Large intestine (tissue), 3 donors: Measurements from ENCODE around the gene PPP1R3A. TPM values are rescaled to one million over a fixed set of nuclear protein-coding genes. Genes with fewer than 3 reads are reported as not detected.

Experiments
- DNase-seq, 2 donors: peaks; one replicate each; pipeline versions ENCODE4 v3.0.0 to v3.0.0-alpha.2; 2013
- H3K27ac ChIP-seq: one replicate; pipeline ENCODE4 v1.5.1; 2013; ENCODE audit warnings: low read length
- H3K27me3 ChIP-seq: 2 replicates; pipeline ENCODE4 v1.6.1; 2013; ENCODE audit warnings: low read length; ENCODE audit not compliant: control insufficient read depth, insufficient read depth
- H3K36me3 ChIP-seq: 2 replicates; pipeline ENCODE4 v1.6.1; 2013; ENCODE audit warnings: low read length; ENCODE audit not compliant: control insufficient read depth, insufficient read depth
- H3K4me1 ChIP-seq: one replicate; pipeline ENCODE4 v1.6.1; 2013; ENCODE audit warnings: low read length; ENCODE audit not compliant: control insufficient read depth, insufficient read depth
- H3K4me3 ChIP-seq: one replicate; pipeline ENCODE4 v1.5.1; 2013; ENCODE audit warnings: low read length
- H3K9me3 ChIP-seq: one replicate; pipeline ENCODE4 v1.6.1; 2013; ENCODE audit warnings: mild to moderate bottlenecking, low read depth, low read length, moderate library complexity; ENCODE audit not compliant: control insufficient read depth
- WGBS: methylation state at CpG from one replicate; pipeline ENCODE4 v1.1.5; 2013; ENCODE audit warnings: low lambda C conversion rate; ENCODE audit not compliant: insufficient coverage; 5-methylcytosine and 5-hydroxymethylcytosine counted together
- polyA plus RNA-seq: library from polyadenylated mRNA; unstranded; fragments of 120-200 nt; gene quantifications from one replicate; pipeline ENCODE4 v1.2.1, GENCODE V29; 2013

The PPP1R3A gene
- polyA plus RNA-seq, 1 donor: 0.03 TPM

DNA sequence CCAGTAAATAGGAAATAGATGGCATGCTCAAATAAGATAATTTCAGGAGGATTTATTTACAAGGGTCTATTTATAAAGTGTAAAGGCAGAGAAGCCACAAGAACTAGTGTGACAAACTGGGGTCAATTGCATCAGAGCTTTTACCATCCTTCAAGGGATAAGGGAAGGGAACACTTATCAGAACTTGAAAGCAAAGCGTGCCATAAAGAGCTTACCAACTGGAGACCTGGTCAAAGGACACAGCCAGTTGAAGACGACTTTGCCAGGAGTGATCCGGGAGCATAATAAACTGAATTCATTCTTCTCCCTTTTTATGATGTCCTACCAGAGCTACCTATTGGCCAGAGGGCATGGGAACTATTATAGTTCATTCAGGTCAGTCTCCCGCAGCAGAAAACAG is 3.2 kb upstream of the PPP1R3A start:
- WGBS: no CpG with 5 or more reads among the region's 4 CpGs
- H3K4me3 ChIP-seq: no peak overlapping the region
- no peaks in the 10 kb centered on the region for H3K27me3 ChIP-seq
- no peaks in the 10 kb centered on the region for H3K9me3 ChIP-seq
- peak overlapping the region; percentile 43 for H3K27ac ChIP-seq
- H3K4me1 ChIP-seq: peaks cover 9% of the 10 kb centered on the region
- peak; percentile 81 to 92 for DNase-seq
- no peaks in the 10 kb centered on the region for H3K36me3 ChIP-seq

DNA sequence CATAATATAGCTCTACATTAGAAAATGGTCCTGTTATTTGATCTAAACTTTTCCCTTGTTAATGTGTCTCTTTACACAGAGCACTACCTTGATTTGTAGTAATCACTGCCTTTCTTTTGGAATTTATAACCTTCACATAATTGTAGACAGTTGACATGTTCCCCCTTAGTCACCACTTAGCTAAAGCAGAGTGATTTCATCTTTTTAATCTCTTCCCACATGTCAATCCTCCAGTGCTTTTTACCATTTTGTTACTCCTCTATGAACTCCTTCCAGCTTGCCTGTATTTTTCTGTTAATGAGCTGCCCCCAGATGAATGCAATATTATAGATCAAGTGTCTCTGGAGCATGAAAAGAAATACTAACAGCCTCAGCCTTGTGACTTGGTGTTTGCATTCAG is 2.6 kb upstream of the PPP1R3A start:
- no peaks in the 10 kb centered on the region for H3K27me3 ChIP-seq
- H3K27ac ChIP-seq: peak overlapping the region; percentile 43
- no peaks in the 10 kb centered on the region for H3K9me3 ChIP-seq
- peak in 1 of 2 donors; percentile 35 for DNase-seq
- H3K4me1 ChIP-seq: peaks cover 9% of the 10 kb centered on the region
- no peak overlapping the region for H3K4me3 ChIP-seq
- H3K36me3 ChIP-seq: no peaks in the 10 kb centered on the region

DNA sequence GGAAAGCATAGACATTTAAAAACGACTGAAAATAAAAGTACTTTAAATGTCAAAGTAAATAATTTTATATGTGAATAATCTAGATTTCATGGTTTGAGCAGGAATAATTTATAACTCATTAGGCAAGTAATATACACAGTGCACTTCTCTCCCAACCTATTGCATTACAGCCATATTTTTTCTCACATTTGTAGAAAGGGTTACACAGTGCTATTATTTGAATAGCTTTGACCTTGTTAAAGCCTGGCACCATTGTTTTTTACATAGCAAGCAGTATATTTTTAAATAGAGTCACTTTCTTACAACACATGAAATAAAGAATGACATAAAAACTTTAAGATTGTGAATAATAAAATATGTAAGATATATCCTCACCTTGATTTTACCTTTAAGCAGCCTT is 969 bp downstream of the PPP1R3A start:
- H3K4me1 ChIP-seq: peaks cover 9% of the 10 kb centered on the region
- no peak for DNase-seq
- no peak overlapping the region for H3K27ac ChIP-seq
- no peak overlapping the region for H3K4me3 ChIP-seq
- H3K9me3 ChIP-seq: no peaks in the 10 kb centered on the region
- H3K36me3 ChIP-seq: no peaks in the 10 kb centered on the region
- no peaks in the 10 kb centered on the region for H3K27me3 ChIP-seq
- WGBS: 43% methylated on average over 1 of the region's 1 CpG

DNA sequence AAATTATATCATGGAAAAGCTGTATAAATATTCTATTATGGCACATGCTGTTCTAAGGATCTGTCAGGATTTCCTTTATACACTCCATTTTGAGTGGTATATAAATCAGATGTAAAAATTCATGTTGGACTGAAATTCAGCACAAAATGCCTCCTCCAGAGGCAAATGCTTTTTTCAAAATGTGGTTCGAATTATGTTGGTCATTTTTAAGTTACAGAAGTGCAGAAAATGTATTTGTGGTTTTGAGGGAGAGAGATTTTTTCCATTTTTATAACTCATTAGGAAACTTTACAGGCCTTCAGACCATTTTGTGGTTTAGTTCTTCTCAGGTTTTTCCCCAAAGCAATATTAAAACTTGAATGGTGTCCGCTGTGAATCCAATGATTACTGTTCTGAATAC is 2.9 kb downstream of the PPP1R3A start:
- H3K4me3 ChIP-seq: no peak overlapping the region
- H3K27me3 ChIP-seq: no peaks in the 10 kb centered on the region
- H3K9me3 ChIP-seq: no peaks in the 10 kb centered on the region
- WGBS: 80% methylated on average over 1 of the region's 2 CpGs
- no peaks in the 10 kb centered on the region for H3K36me3 ChIP-seq
- no peak for DNase-seq
- no peak overlapping the region for H3K27ac ChIP-seq
- H3K4me1 ChIP-seq: peaks cover 2% of the 10 kb centered on the region

DNA sequence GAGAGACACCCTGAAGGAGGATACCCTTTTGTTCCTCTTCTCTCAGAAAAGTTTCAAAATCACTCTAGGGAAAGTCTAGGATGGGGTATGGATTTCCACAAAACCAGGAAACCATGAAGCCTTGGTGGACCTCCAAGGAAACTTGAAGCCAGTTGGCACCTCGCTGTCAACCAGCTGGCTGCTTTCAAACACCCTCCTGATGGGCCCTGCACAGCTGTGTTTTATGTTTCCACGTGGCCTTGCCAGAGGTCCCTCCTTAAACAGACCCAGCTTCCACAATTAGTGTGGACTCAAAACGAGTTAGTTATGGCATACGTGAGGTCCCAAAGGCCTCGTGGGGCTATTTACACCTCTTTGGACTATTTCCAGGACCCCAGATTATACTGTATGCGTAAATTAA is 5.9 kb downstream of the PPP1R3A start:
- Histone ChIP-seq H3K27me3 (no peaks in the 10 kb centered on the region), H3K36me3 (no peaks in the 10 kb centered on the region), H3K4me3 (no peak overlapping the region), H3K4me1 (no peaks in the 10 kb centered on the region), H3K9me3 (no peaks in the 10 kb centered on the region), H3K27ac (no peak overlapping the region)
- WGBS: 60% methylated on average over 1 of the region's 6 CpGs
- DNase-seq: no peak

DNA sequence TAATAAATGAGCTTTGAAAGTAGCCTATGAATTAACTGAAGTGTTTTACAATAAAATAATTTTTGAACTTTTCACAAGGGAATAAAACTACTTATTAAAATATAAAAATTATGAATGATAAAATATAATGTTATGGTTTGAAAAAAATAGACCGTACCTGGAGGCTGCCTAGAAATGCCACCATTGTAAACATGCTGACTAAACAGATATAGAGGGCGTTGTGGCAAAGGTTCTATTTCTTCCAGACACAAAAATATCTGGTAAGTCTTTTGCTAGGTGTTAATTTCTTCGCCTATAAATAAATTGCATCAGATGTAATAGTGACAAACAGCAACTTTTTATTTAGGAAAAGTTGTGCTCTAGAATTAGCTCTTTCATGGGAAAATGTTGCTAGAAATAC is 11.2 kb downstream of the PPP1R3A start:
- DNase-seq: no peak
- 88% methylated on average over 3 of the region's 3 CpGs for WGBS
- Histone ChIP-seq H3K4me3 (no peak overlapping the region), H3K9me3 (no peaks in the 10 kb centered on the region), H3K4me1 (no peaks in the 10 kb centered on the region), H3K27ac (no peak overlapping the region), H3K36me3 (no peaks in the 10 kb centered on the region), H3K27me3 (no peaks in the 10 kb centered on the region)

DNA sequence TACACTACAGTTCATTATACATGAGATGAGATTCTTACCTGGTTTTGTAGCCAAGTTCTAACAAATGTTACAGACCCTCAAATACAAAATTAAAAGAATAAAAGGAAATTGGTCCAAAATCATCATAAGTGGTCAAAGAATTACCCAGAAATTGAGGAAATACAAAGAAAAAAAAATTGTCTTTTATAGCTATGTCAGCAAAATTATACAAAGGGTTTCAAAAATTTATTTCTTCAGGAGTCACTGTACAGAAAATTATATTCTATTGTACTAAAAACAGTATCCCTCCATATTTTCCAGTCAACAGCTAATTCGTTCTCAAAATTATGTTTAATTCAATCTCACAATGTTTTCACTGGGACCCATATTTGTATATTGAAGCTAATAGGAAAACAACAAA is 14.3 kb downstream of the PPP1R3A start:
- H3K27me3 ChIP-seq: no peaks in the 10 kb centered on the region
- H3K36me3 ChIP-seq: no peaks in the 10 kb centered on the region
- no peaks in the 10 kb centered on the region for H3K9me3 ChIP-seq
- no peak for DNase-seq
- H3K4me3 ChIP-seq: no peak overlapping the region
- no peak overlapping the region for H3K27ac ChIP-seq
- H3K4me1 ChIP-seq: no peaks in the 10 kb centered on the region
- 78% methylated on average over 1 of the region's 1 CpG for WGBS

DNA sequence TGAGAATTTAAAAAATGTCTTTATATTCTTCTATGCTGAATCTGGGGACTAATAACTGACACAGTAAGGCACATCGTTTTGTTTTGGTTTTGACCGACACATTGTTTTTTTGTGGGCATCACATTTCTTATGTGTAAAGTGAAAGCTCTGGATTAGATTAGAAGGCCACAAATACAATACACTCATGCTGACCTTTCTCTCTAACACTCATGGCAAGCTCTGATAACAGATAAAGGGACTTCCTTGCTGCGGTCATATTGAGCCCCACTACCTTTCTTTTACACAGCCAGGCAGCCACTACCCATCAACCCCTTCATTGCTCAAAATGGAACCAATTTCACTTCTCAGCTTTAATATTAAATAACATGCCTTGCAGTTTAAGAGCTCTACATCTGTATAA is 26.0 kb downstream of the PPP1R3A start:
- Histone ChIP-seq H3K36me3 (no peaks in the 10 kb centered on the region), H3K4me1 (no peaks in the 10 kb centered on the region), H3K27ac (no peak overlapping the region), H3K4me3 (no peak overlapping the region), H3K9me3 (no peaks in the 10 kb centered on the region), H3K27me3 (no peaks in the 10 kb centered on the region)
- WGBS: 17% methylated on average over 2 of the region's 3 CpGs
- DNase-seq: no peak

DNA sequence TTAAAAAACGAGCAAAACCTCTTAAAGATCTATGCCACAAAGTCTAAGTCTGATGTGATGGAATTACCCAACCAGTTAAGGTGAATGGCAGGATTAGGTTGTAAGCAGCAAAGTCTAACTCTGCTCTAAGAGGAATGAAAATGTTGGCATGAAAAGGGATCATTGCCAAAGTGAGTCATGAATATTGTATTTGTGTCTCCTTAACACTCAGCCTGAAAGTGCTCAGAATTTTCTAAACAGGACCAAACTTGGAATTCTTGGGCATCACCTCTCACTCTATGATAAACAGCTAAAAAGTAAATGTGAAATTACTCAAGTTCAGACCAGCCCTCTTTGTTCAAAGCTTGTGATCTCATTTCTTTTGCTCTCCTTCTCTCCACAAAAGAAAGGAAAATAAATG is 27.0 kb downstream of the PPP1R3A start:
- DNase-seq: no peak
- H3K27me3 ChIP-seq: no peaks in the 10 kb centered on the region
- H3K36me3 ChIP-seq: no peaks in the 10 kb centered on the region
- H3K27ac ChIP-seq: no peak overlapping the region
- no CpG with 5 or more reads among the region's 1 CpG for WGBS
- H3K4me1 ChIP-seq: no peaks in the 10 kb centered on the region
- H3K4me3 ChIP-seq: no peak overlapping the region
- no peaks in the 10 kb centered on the region for H3K9me3 ChIP-seq

DNA sequence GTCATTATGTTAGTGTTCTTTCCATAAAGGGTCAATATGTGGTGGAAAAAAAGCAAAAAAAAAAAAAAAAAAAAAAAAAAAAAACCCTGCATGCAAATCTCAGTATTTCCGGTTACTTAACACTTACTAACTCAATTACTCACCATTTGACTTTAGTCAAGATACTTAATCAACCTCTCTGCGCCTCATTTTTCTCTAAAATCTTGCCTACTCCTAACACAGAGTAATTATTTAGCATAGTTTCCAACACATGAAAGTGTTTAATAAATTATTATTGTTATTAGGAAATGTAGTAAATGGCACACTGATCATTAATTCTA is 27.8 kb downstream of the PPP1R3A start:
- Histone ChIP-seq H3K27ac (no peak overlapping the region), H3K9me3 (no peaks in the 10 kb centered on the region), H3K27me3 (no peaks in the 10 kb centered on the region), H3K36me3 (no peaks in the 10 kb centered on the region), H3K4me1 (no peaks in the 10 kb centered on the region), H3K4me3 (no peak overlapping the region)
- no peak for DNase-seq
- WGBS: 100% methylated on average over 2 of the region's 2 CpGs

DNA sequence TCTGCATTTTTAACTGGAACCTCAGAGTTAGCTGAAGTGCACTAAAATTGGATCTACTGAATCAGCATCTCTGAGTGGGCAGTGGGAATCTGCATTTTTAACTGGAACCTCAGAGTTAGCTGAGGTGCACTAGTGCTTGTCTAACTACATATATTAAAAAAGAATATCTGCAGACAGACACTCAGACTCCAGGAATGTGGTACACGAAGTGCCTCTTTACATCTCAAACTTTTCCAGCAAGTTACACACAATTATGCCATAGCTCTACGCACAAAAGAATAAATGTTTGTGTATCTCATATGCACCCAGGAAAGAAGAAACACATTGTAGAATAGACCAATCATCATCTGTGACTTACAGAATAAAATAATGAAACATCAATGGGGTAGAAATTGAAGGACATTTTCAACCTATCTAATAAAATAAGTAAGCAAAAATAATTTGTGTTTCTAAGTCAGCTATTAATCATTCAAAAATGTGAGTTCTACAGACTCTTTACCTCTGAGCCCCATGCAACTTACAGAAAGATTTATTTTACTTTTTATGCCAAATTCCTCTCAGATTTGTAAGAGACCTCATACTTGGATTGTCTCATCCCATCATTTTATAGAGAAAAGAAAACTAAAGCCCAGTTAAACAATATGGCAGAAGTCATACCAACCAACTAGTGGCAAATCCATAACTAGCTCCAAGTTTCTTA is 28.3 kb downstream of the PPP1R3A start:
- no peak for DNase-seq
- Histone ChIP-seq H3K4me1 (no peaks in the 10 kb centered on the region), H3K27me3 (no peaks in the 10 kb centered on the region), H3K27ac (no peak overlapping the region), H3K9me3 (no peaks in the 10 kb centered on the region), H3K36me3 (no peaks in the 10 kb centered on the region), H3K4me3 (no peak overlapping the region)
- no CpG with 5 or more reads among the region's 2 CpGs for WGBS
